Measurements from ENCODE around the gene RAB40C. TPM values are rescaled to one million over a fixed set of nuclear protein-coding genes. Genes with fewer than 3 reads are reported as not detected.
A peak's percentile ranks its signal among the peaks of the same experiment; 100 is the strongest.

Gene RAB40C
- polyA plus RNA-seq, 2 of the 4 experiments (the other 2 are of a cell fraction): 4.4 to 9.7 TPM

DNA sequence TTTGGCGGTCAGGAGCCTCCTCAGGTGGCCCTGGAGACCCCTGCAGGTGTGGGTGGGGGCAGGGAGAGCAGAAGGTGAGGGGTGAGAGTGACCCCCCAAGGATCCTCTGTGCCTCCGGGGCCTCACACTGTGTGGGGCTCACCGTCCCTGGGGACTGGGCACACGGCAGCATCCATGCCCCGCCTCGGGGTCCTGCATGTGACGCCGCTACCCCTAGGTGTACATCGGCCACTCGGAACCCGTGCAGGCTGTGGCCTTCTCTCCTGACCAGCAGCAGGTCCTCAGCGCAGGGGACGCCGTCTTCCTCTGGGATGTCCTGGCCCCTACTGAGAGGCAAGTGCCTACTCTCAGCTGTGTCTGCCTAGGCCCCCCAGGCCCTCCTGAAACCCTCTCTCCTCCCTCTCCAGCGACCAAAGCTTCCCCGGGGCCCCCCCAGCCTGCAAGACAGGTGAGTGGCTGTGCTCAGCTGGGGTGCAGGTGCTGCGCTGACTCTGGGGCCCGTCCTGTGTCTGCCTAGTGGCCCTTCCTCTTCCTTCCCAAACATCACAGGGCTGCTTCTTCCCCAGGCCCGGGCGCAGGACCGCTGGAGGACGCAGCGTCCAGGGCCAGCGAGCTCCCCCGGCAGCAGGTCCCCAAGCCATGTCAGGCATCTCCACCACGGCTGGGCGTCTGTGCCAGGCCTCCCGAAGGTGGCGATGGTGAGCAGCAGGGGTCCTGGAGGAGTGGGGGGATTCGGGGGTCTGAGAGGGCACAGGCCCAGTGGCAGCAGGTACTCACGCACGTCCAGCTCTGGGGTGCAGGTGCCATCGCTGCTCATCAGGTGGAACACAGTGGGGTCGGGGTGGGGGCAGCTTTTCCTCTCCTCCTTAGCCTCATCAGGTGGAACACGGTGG is 69.1 kb downstream of the RAB40C start:
- TF ChIP-seq HOXB5 (CRISPR knock-in tag; IDR thresholded peaks at IDR 0.05): no peak
- no peak for TF ChIP-seq ZC3H11A (IDR thresholded peaks at IDR 0.05)
- no peak for TF ChIP-seq KDM1A (IDR thresholded peaks at IDR 0.05; ENCODE audit: low read depth)
- no peak for TF ChIP-seq KDM5A (IDR thresholded peaks at IDR 0.05)
- TF ChIP-seq SREBF2 (IDR thresholded peaks at IDR 0.05): no peak
- TF ChIP-seq TP53 (CRISPR knock-in tag; IDR thresholded peaks at IDR 0.05): no peak
- no peak for TF ChIP-seq NFE2L2 (conservative IDR thresholded peaks at IDR 0.05; ENCODE audit: low read length)
- TF ChIP-seq, protein P1, sequence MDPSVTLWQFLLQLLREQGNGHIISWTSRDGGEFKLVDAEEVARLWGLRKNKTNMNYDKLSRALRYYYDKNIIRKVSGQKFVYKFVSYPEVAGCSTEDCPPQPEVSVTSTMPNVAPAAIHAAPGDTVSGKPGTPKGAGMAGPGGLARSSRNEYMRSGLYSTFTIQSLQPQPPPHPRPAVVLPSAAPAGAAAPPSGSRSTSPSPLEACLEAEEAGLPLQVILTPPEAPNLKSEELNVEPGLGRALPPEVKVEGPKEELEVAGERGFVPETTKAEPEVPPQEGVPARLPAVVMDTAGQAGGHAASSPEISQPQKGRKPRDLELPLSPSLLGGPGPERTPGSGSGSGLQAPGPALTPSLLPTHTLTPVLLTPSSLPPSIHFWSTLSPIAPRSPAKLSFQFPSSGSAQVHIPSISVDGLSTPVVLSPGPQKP (IDR thresholded peaks at IDR 0.05; ENCODE audit: low read depth, low read length): no peak
- no peak for TF ChIP-seq JUN (IDR thresholded peaks at IDR 0.05)
- Histone ChIP-seq H3K4me2 (no peak overlapping the region), H3K4me1 (peaks cover 14% of the 10 kb centered on the region), H3K4me3 (no peak overlapping the region), H3K9me3 (no peaks in the 10 kb centered on the region), H3K27ac (no peak overlapping the region)
- DNase-seq (ENCODE audit: low read depth in 1 of 2, low spot score in 1 of 2): no peak
- FAIRE-seq: no peak
- ATAC-seq: no peak
- WGBS (ENCODE audit: missing lambda C conversion rate): 87% methylated on average over 32 of the region's 35 CpGs
- ChIA-PET CTCF (interaction anchor here (0.9 to 13.5 kb wide), 13 partner anchors 9 to 112 kb away, joined by 3 to 105 read pairs (median 6); partner anchors contain the start of genes MCRIP2, METTL26, RHOT2 and WDR90), POLR2A (interaction anchor here (0.9 kb wide), 1 partner anchor 70 kb away, joined by 3 read pairs; no protein-coding TSS in a partner anchor)

GRCh38 chr16:659618-660017 is 69.8 kb downstream of the RAB40C start:
- ATAC-seq (no peak), DNase-seq (ENCODE audit: low read depth in 1 of 2, low spot score in 1 of 2) (no peak), FAIRE-seq (no peak)
- H3K27ac ChIP-seq: peak overlapping the region in 1 of 2 experiments; percentile 79; a peak in 2 of 6 replicates
- H3K9me3 ChIP-seq: no peaks in the 10 kb centered on the region
- peaks cover 14% of the 10 kb centered on the region for H3K4me1 ChIP-seq
- ChIA-PET POLR2A (interaction anchor here (0.9 to 1.4 kb wide), 2 partner anchors 16 to 71 kb away, joined by 3 read pairs; partner anchors contain the start of gene RHBDL1), CTCF (interaction anchor here (1.0 to 13.5 kb wide), 19 partner anchors 9 to 112 kb away, joined by 3 to 105 read pairs (median 8); partner anchors contain the start of genes MCRIP2, METTL26, RHBDL1 and RHOT2)
- TF ChIP-seq POLR2A (IDR thresholded peaks at IDR 0.05; ENCODE audit: low read length): no peak
- no peak for TF ChIP-seq NFE2L2 (conservative IDR thresholded peaks at IDR 0.05; ENCODE audit: low read length)
- TF ChIP-seq, protein P2, sequence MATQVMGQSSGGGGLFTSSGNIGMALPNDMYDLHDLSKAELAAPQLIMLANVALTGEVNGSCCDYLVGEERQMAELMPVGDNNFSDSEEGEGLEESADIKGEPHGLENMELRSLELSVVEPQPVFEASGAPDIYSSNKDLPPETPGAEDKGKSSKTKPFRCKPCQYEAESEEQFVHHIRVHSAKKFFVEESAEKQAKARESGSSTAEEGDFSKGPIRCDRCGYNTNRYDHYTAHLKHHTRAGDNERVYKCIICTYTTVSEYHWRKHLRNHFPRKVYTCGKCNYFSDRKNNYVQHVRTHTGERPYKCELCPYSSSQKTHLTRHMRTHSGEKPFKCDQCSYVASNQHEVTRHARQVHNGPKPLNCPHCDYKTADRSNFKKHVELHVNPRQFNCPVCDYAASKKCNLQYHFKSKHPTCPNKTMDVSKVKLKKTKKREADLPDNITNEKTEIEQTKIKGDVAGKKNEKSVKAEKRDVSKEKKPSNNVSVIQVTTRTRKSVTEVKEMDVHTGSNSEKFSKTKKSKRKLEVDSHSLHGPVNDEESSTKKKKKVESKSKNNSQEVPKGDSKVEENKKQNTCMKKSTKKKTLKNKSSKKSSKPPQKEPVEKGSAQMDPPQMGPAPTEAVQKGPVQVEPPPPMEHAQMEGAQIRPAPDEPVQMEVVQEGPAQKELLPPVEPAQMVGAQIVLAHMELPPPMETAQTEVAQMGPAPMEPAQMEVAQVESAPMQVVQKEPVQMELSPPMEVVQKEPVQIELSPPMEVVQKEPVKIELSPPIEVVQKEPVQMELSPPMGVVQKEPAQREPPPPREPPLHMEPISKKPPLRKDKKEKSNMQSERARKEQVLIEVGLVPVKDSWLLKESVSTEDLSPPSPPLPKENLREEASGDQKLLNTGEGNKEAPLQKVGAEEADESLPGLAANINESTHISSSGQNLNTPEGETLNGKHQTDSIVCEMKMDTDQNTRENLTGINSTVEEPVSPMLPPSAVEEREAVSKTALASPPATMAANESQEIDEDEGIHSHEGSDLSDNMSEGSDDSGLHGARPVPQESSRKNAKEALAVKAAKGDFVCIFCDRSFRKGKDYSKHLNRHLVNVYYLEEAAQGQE (IDR thresholded peaks at IDR 0.05): no peak
- TF ChIP-seq ZNF302 (CRISPR knock-in tag; IDR thresholded peaks at IDR 0.05): no peak
- no peak for TF ChIP-seq BCL3 (IDR thresholded peaks at IDR 0.05)
- no peak for TF ChIP-seq PHF8 (IDR thresholded peaks at IDR 0.05; ENCODE audit: borderline replicate concordance, low read depth)
- no peak for TF ChIP-seq TP53 (CRISPR knock-in tag; IDR thresholded peaks at IDR 0.05)
- TF ChIP-seq, protein P3, sequence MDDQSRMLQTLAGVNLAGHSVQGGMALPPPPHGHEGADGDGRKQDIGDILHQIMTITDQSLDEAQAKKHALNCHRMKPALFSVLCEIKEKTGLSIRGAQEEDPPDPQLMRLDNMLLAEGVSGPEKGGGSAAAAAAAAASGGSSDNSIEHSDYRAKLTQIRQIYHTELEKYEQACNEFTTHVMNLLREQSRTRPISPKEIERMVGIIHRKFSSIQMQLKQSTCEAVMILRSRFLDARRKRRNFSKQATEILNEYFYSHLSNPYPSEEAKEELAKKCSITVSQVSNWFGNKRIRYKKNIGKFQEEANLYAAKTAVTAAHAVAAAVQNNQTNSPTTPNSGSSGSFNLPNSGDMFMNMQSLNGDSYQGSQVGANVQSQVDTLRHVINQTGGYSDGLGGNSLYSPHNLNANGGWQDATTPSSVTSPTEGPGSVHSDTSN (IDR thresholded peaks at IDR 0.05): no peak
- TF ChIP-seq SMC3 (IDR thresholded peaks at IDR 0.05): no peak
- TF ChIP-seq, protein P4, sequence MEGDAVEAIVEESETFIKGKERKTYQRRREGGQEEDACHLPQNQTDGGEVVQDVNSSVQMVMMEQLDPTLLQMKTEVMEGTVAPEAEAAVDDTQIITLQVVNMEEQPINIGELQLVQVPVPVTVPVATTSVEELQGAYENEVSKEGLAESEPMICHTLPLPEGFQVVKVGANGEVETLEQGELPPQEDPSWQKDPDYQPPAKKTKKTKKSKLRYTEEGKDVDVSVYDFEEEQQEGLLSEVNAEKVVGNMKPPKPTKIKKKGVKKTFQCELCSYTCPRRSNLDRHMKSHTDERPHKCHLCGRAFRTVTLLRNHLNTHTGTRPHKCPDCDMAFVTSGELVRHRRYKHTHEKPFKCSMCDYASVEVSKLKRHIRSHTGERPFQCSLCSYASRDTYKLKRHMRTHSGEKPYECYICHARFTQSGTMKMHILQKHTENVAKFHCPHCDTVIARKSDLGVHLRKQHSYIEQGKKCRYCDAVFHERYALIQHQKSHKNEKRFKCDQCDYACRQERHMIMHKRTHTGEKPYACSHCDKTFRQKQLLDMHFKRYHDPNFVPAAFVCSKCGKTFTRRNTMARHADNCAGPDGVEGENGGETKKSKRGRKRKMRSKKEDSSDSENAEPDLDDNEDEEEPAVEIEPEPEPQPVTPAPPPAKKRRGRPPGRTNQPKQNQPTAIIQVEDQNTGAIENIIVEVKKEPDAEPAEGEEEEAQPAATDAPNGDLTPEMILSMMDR (IDR thresholded peaks at IDR 0.05): no peak
- no peak for TF ChIP-seq HOXB13 (CRISPR knock-in tag; IDR thresholded peaks at IDR 0.05; ENCODE audit: low read depth)
- TF ChIP-seq MYC (IDR thresholded peaks at IDR 0.05; ENCODE audit: borderline replicate concordance, low read length): no peak
- no peak for TF ChIP-seq BHLHE40 (IDR thresholded peaks at IDR 0.05; ENCODE audit: low read depth, low read length)
- TF ChIP-seq POLR2AphosphoS2 (conservative IDR thresholded peaks at IDR 0.05; ENCODE audit: low read length): no peak
- WGBS (ENCODE audit: missing lambda C conversion rate): 80% methylated on average over 13 of the region's 20 CpGs
- H3K4me3 ChIP-seq: no peak overlapping the region
- H3K4me2 ChIP-seq: no peak overlapping the region

Data from A549 (cell line).